ENCODE measurements around the gene JARID2. TPM values are rescaled to one million over a fixed set of nuclear protein-coding genes. Genes with fewer than 3 reads are reported as not detected.

The JARID2 gene
- total and polyA plus RNA-seq, 2 of the 8 experiments (the other 6 are each of a cell fraction or from before 2014, with no cell fraction given), result 60.1 to 239 TPM

- Histone ChIP-seq H3K36me3 (ENCODE audit: control insufficient read depth in 2 of 4, insufficient read depth in 4 of 4, low read length in 3 of 4) (peaks cover 0 to 4% (median 0%) of the 10 kb centered on the region in 4 experiments; a peak in 1 of 8 replicates), H3K18ac (ENCODE audit: extremely low read depth, low read length) (no peak overlapping the region), H2BK120ac (replicated peaks; ENCODE audit: low read depth, low read length) (no peak overlapping the region), H3K23ac (ENCODE audit: insufficient read length) (no peak overlapping the region), H3K9me3 (ENCODE audit: insufficient read depth in 2 of 2, low read depth in 1 of 2, low read length in 1 of 2) (no peaks in the 10 kb centered on the region), H2BK5ac (ENCODE audit: low read depth, low read length) (no peak overlapping the region), H4K20me1 (replicated peaks in 1 of 2; ENCODE audit: control insufficient read depth in 1 of 2, insufficient read depth in 2 of 2, low read length in 2 of 2) (peaks cover 54 to 78% of the 10 kb centered on the region in 2 experiments), H2BK20ac (ENCODE audit: low read length) (no peak overlapping the region), H2BK15ac (ENCODE audit: low read length) (no peak overlapping the region), H3K9ac (replicated peaks in 1 of 4; ENCODE audit: extremely low read depth in 1 of 4, low read depth in 3 of 4, low read length in 3 of 4) (no peak overlapping the region), H3K4me3 (ENCODE audit: extremely low read depth in 1 of 4, insufficient read depth in 2 of 4, low read depth in 3 of 4, low read length in 4 of 4) (no peak overlapping the region), H3K4me1 (replicated peaks in 1 of 4; ENCODE audit: control insufficient read depth in 3 of 4, insufficient read depth in 4 of 4, low read length in 3 of 4) (peaks cover 5 to 31% (median 28%) of the 10 kb centered on the region in 4 experiments), H3K27ac (ENCODE audit: low read depth, low read length) (no peak overlapping the region), H3K79me1 (ENCODE audit: low read depth, low read length) (peaks cover 2% of the 10 kb centered on the region; the same call in 1 of the 2 replicates), H4K8ac (ENCODE audit: extremely low read depth, insufficient read depth, low read length) (no peak overlapping the region), H3K23me2 (ENCODE audit: low read depth, low read length) (no peaks in the 10 kb centered on the region), H3K4me2 (ENCODE audit: insufficient read depth in 1 of 2, low read depth in 2 of 2, low read length in 2 of 2) (no peak overlapping the region; a peak in 1 of 4 replicates), H4K91ac (replicated peaks; ENCODE audit: insufficient read length, low read length) (no peak overlapping the region), H3K56ac (replicated peaks; ENCODE audit: insufficient read length, low read depth, low read length) (no peak overlapping the region), H3K79me2 (ENCODE audit: control insufficient read depth in 1 of 2, insufficient read depth in 2 of 2, low read length in 2 of 2) (peaks cover 84 to 99% of the 10 kb centered on the region in 2 experiments), H3K4ac (replicated peaks; ENCODE audit: insufficient read length, low read depth, low read length) (no peak overlapping the region), H4K5ac (ENCODE audit: insufficient read length, low read depth, low read length) (no peak overlapping the region), H3K14ac (ENCODE audit: insufficient read length) (no peak overlapping the region), H2AK5ac (ENCODE audit: low read depth, low read length) (no peak overlapping the region), H2AFZ (ENCODE audit: low read length) (no peak overlapping the region), H2BK12ac (ENCODE audit: low read depth, low read length) (no peak overlapping the region), H3K27me3 (replicated peaks in 1 of 4; ENCODE audit: control insufficient read depth in 3 of 4, extremely low read depth in 1 of 4, insufficient read depth in 3 of 4, low read length in 3 of 4) (no peaks in the 10 kb centered on the region)
- TF ChIP-seq CEBPB (IDR thresholded peaks at IDR 0.05; ENCODE audit: low read depth, low read length), result no peak
- no peak for TF ChIP-seq POU5F1 (IDR thresholded peaks at IDR 0.05; ENCODE audit: low read depth, low read length)
- TF ChIP-seq EGR1 (IDR thresholded peaks at IDR 0.05; ENCODE audit: borderline replicate concordance, low read depth, low read length), result no peak
- TF ChIP-seq POLR2A (IDR thresholded peaks at IDR 0.05; ENCODE audit: control extremely low read depth in 1 of 2, low read depth in 2 of 2, low read length in 2 of 2), result no peak
- no peak for TF ChIP-seq TCF12 (IDR thresholded peaks at IDR 0.05; ENCODE audit: low read depth, low read length)
- no peak for TF ChIP-seq GTF2F1 (IDR thresholded peaks at IDR 0.05; ENCODE audit: borderline replicate concordance, low read depth, low read length)
- ChIA-PET CTCF (ENCODE audit: partially characterized antibody) (interaction anchor here (0.9 to 1.6 kb wide), 3 partner anchors 35 to 139 kb away, joined by 3 read pairs; no protein-coding TSS in a partner anchor), POLR2A (ENCODE audit: partially characterized antibody) (interaction anchor here (0.6 to 3.5 kb wide), 4 partner anchors 7 to 440 kb away, joined by 3 to 15 read pairs (median 4); no protein-coding TSS in a partner anchor)
- WGBS, 2 experiments (ENCODE audit: extremely low coverage in 1 of 2, insufficient coverage in 1 of 2, insufficient read length in 1 of 2, insufficient replicate concordance in 2 of 2, low coverage in 1 of 2, low lambda C conversion rate in 2 of 2, missing lambda C conversion rate in 1 of 2), result 87% methylated on average over 8 of the region's 8 CpGs; no CpG with 5 or more reads in 1 of the 2 experiments
- FAIRE-seq (no peak), DNase-seq (ENCODE audit: low read depth in 1 of 2, low spot score in 2 of 2) (no peak)
These were observed 78.6 kb downstream of the JARID2 start for GRCh38 chr6:15324427-15324985.
